GM12874 (cell line): ENCODE data around the gene CTSH.

Experiments used
- CTCF ChIP-seq: IDR thresholded peaks from 2 replicates; pipeline ENCODE4 v1.5.1; 2011; ENCODE audit warnings: low read depth, mild to moderate bottlenecking, control low read depth, low read length, moderate library complexity; ENCODE audit not compliant: insufficient read depth

CTSH gene

GRCh38 chr15:78880813-78881212, 64.0 kb downstream of the CTSH start:
- no peak for TF ChIP-seq CTCF

GRCh38 chr15:78880242-78880533, 64.7 kb downstream of the CTSH start:
- TF ChIP-seq CTCF = no peak

- no peak for TF ChIP-seq CTCF
These were observed 65.2 kb downstream of the CTSH start for GRCh38 chr15:78879517-78880241.

GRCh38 chr15:78878356-78878755, 66.5 kb downstream of the CTSH start:
- no peak for TF ChIP-seq CTCF

GRCh38 chr15:78875107-78875914, 69.5 kb downstream of the CTSH start:
- no peak for TF ChIP-seq CTCF

GRCh38 chr15:78873793-78874765, 70.8 kb downstream of the CTSH start:
- no peak for TF ChIP-seq CTCF
